Measurements from ENCODE around the gene SETD3. TPM values are rescaled to one million over a fixed set of nuclear protein-coding genes. Genes with fewer than 3 reads are reported as not detected.

Gene SETD3
- total and polyA plus RNA-seq, 10 of the 15 experiments (the other 5 are each of a cell fraction or from before 2014, with no cell fraction given), result 11.3 to 44.2 (median 36.5) TPM

DNA sequence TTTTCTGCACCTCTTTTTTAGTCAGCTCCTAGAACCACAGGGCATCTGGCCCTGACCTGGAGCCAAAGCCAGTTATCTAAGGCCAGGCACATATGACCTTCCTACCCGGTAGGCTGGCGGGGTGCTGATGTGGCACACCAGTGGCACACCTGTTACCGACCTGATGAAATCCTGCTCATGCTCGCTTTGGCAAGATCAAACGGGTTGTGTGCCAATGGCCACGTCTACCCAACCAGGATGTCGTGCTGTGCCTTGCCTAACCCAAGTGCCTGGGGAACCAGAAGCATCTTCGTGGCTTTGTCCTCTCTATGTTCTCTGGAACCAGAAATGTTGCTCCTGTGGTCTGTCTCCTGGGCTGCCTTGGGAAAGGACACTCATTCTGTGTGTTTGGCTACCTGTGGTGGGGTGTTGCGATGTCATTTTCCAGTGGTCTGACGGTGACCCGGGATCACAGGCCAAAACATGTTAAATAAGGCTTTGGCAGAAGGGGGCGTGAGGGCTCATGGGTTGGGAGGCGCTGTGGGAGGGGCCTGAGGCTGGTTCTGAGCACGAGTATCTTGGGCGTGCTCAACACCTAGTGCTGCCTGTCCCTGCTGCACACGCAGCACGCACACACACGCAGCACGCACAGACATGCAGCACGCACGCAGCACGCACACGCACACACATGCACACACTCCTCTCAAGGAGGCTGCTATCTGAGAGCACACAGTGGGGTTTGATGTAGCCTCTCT, 28.4 kb upstream of the SETD3 start (continued):
- no peak for TF ChIP-seq SREBF1 (IDR thresholded peaks at IDR 0.05; ENCODE audit: low read length)

- Histone ChIP-seq H3K4me2 (ENCODE audit: control insufficient read depth, insufficient read depth) (no peak overlapping the region), H2AFZ (ENCODE audit: control insufficient read depth, low read depth, low read length) (no peak overlapping the region), H3K27me3 (replicated peaks in 1 of 2; ENCODE audit: control insufficient read depth in 2 of 2, insufficient read depth in 2 of 2, low read length in 1 of 2) (no peaks in the 10 kb centered on the region), H3K27ac (ENCODE audit: control insufficient read depth, insufficient read depth) (no peak overlapping the region), H3K36me3 (ENCODE audit: control insufficient read depth in 2 of 2, insufficient read depth in 2 of 2, low read length in 1 of 2) (peaks cover 35 to 54% of the 10 kb centered on the region in 2 experiments), H4K20me1 (ENCODE audit: control insufficient read depth, insufficient read depth) (no peaks in the 10 kb centered on the region), H3K79me2 (ENCODE audit: control insufficient read depth, insufficient read depth, low read length) (no peaks in the 10 kb centered on the region), H3K9ac (ENCODE audit: control insufficient read depth, insufficient read depth, low read length) (no peak overlapping the region), H3K4me3 (no peak overlapping the region), H3K9me3 (replicated peaks; ENCODE audit: control insufficient read depth, insufficient read depth, low read length) (no peaks in the 10 kb centered on the region), H3K4me1 (ENCODE audit: control insufficient read depth, insufficient read depth, low read length) (no peaks in the 10 kb centered on the region)
- BruUV-seq (replicated peaks), result no TSS peak
- in situ Hi-C loops (cut with MboI) (no loop called here), intact Hi-C loops (cut with micrococcal nuclease; ENCODE audit: unreplicated experiment) (no loop called here)
- DNase-seq (ENCODE audit: low read depth, low spot score), result no peak
- WGBS (ENCODE audit: insufficient coverage, insufficient replicate concordance, low lambda C conversion rate, missing lambda C conversion rate), result 98% methylated on average over 13 of the region's 13 CpGs
- ATAC-seq, result no peak
- FAIRE-seq, result no peak
- RAD21 ChIA-PET (ENCODE audit: unreplicated experiment), result no interaction called here
- CTCF ChIA-PET, result no interaction called here
- SMC1A ChIA-PET (ENCODE audit: uncharacterized antibody, unreplicated experiment), result no interaction called here
- POLR2A ChIA-PET, result interaction anchor here (0.9 kb wide), 1 partner anchor 27 kb away, joined by 3 read pairs; the partner anchor contains the start of genes CCNK and SETD3
- TF ChIP-seq, protein P1, sequence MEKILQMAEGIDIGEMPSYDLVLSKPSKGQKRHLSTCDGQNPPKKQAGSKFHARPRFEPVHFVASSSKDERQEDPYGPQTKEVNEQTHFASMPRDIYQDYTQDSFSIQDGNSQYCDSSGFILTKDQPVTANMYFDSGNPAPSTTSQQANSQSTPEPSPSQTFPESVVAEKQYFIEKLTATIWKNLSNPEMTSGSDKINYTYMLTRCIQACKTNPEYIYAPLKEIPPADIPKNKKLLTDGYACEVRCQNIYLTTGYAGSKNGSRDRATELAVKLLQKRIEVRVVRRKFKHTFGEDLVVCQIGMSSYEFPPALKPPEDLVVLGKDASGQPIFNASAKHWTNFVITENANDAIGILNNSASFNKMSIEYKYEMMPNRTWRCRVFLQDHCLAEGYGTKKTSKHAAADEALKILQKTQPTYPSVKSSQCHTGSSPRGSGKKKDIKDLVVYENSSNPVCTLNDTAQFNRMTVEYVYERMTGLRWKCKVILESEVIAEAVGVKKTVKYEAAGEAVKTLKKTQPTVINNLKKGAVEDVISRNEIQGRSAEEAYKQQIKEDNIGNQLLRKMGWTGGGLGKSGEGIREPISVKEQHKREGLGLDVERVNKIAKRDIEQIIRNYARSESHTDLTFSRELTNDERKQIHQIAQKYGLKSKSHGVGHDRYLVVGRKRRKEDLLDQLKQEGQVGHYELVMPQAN (conservative IDR thresholded peaks at IDR 0.05), result no peak
- TF ChIP-seq STAT1 (conservative IDR thresholded peaks at IDR 0.05) (no peak), CBFB (IDR thresholded peaks at IDR 0.05; ENCODE audit: low read depth) (no peak), SREBF1 (IDR thresholded peaks at IDR 0.05; ENCODE audit: low read length) (no peak), STAT3 (IDR thresholded peaks at IDR 0.05; ENCODE audit: low read depth, low read length) (no peak), NFIC (IDR thresholded peaks at IDR 0.05; ENCODE audit: low read depth, low read length) (no peak), EED (IDR thresholded peaks at IDR 0.05; ENCODE audit: low read depth) (no peak), TARDBP (IDR thresholded peaks at IDR 0.05; ENCODE audit: borderline replicate concordance) (no peak), SP1 (IDR thresholded peaks at IDR 0.05; ENCODE audit: low read depth, low read length) (no peak), EGR1 (IDR thresholded peaks at IDR 0.05; ENCODE audit: borderline replicate concordance in 1 of 2, low read depth in 2 of 2, low read length in 2 of 2) (no peak), WRNIP1 (IDR thresholded peaks at IDR 0.05; ENCODE audit: borderline replicate concordance, low read depth, low read length) (no peak)
- TF ChIP-seq, protein P2, sequence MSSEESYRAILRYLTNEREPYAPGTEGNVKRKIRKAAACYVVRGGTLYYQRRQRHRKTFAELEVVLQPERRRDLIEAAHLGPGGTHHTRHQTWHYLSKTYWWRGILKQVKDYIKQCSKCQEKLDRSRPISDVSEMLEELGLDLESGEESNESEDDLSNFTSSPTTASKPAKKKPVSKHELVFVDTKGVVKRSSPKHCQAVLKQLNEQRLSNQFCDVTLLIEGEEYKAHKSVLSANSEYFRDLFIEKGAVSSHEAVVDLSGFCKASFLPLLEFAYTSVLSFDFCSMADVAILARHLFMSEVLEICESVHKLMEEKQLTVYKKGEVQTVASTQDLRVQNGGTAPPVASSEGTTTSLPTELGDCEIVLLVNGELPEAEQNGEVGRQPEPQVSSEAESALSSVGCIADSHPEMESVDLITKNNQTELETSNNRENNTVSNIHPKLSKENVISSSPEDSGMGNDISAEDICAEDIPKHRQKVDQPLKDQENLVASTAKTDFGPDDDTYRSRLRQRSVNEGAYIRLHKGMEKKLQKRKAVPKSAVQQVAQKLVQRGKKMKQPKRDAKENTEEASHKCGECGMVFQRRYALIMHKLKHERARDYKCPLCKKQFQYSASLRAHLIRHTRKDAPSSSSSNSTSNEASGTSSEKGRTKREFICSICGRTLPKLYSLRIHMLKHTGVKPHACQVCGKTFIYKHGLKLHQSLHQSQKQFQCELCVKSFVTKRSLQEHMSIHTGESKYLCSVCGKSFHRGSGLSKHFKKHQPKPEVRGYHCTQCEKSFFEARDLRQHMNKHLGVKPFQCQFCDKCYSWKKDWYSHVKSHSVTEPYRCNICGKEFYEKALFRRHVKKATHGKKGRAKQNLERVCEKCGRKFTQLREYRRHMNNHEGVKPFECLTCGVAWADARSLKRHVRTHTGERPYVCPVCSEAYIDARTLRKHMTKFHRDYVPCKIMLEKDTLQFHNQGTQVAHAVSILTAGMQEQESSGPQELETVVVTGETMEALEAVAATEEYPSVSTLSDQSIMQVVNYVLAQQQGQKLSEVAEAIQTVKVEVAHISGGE (CRISPR knock-in tag; IDR thresholded peaks at IDR 0.05), result no peak
- TF ChIP-seq, protein P3, sequence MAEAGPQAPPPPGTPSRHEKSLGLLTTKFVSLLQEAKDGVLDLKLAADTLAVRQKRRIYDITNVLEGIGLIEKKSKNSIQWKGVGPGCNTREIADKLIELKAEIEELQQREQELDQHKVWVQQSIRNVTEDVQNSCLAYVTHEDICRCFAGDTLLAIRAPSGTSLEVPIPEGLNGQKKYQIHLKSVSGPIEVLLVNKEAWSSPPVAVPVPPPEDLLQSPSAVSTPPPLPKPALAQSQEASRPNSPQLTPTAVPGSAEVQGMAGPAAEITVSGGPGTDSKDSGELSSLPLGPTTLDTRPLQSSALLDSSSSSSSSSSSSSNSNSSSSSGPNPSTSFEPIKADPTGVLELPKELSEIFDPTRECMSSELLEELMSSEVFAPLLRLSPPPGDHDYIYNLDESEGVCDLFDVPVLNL (IDR thresholded peaks at IDR 0.05; ENCODE audit: low read depth, low read length), result no peak
These were observed 27.4 kb upstream of the SETD3 start for GRCh38 chr14:99507860-99508640.

Measured in GM12878 (cell line).